Endothelial cell of umbilical vein (primary cell): ENCODE data around the gene TRPM1. TPM values are rescaled to one million over a fixed set of nuclear protein-coding genes. Genes with fewer than 3 reads are reported as not detected.

Experiments used
- BruUV-seq: library from RNA; stranded (reverse); fragments of 400-500 nt; replicated peaks from 2 replicates; lab custom pipeline; 2021; lab: Mats Ljungman, UMichigan
- CTCF ChIA-PET: fragments of 300-600, 350-600 bp; sonication (Branson Sonifier 250); formaldehyde crosslinking; loops from one replicate; lab custom pipeline; 2021; ENCODE audit warnings: antibody characterized with exemption, inconsistent platforms; lab: Charles Lee
- POLR2A ChIA-PET: fragments of 300-600, 350-600 bp; sonication (Branson Sonifier 250); formaldehyde crosslinking; loops from one replicate; lab custom pipeline; 2021; ENCODE audit warnings: antibody characterized with exemption, inconsistent platforms; lab: Charles Lee
- DNase-seq: peaks from one replicate; pipeline ENCODE4 v3.0.0-alpha.2; 2011; ENCODE audit warnings: low read depth, low spot score
- FAIRE-seq: peaks from 2 replicates; lab custom pipeline; 2011; peaks lifted over from hg19 to GRCh38; lab: Jason Lieb, UNC
- H2AFZ ChIP-seq: 2 replicates; pipeline ENCODE4 v1.6.0; 2012; ENCODE audit warnings: low read depth, low read length, control low read depth, inconsistent platforms
- H3K27ac ChIP-seq: 2 replicates; pipeline ENCODE4 v1.5.1; 2011; ENCODE audit warnings: low read depth, mild to moderate bottlenecking, control low read depth, low read length, moderate library complexity; ENCODE audit not compliant: insufficient read depth
- H3K27me3 ChIP-seq, 2 experiments: 2 replicates each; pipeline versions ENCODE4 v1.6.0 to v1.6.1; 2011; ENCODE audit warnings: low read length in 2 of 2, mixed read lengths in 1 of 2; ENCODE audit not compliant: control insufficient read depth in 2 of 2, insufficient read depth in 2 of 2
- H3K36me3 ChIP-seq, 2 experiments: 2 replicates in 1 of 2; 3 replicates in 1 of 2; pipeline ENCODE4 v1.5.1; 2011; ENCODE audit warnings: low read length in 2 of 2, mild to moderate bottlenecking in 1 of 2, moderate library complexity in 1 of 2; ENCODE audit not compliant: control insufficient read depth in 2 of 2, insufficient read depth in 2 of 2; ENCODE audit errors: extremely low read depth in 1 of 2
- H3K4me1 ChIP-seq: 3 replicates; pipeline ENCODE4 v1.5.1; 2011; ENCODE audit warnings: mild to moderate bottlenecking, low read length; ENCODE audit not compliant: control insufficient read depth, insufficient read depth; ENCODE audit errors: extremely low read depth
- H3K4me2 ChIP-seq: 2 replicates; pipeline ENCODE4 v1.6.1; 2011; ENCODE audit warnings: low read length, control low read depth, mixed read lengths; ENCODE audit not compliant: insufficient read depth
- H3K4me3 ChIP-seq, 3 experiments: fragments of 200-600 bp in 1 of 3; sonication (generic), shearing (Covaris generic) in 1 of 3; replicated peaks in 1 of 3; 2 replicates each; pipeline ENCODE4 v1.5.1; 2011 to 2016; ENCODE audit warnings: control low read depth in 3 of 3, low read length in 3 of 3, mild to moderate bottlenecking in 2 of 3, inconsistent platforms in 1 of 3, low read depth in 1 of 3, moderate library complexity in 1 of 3; ENCODE audit not compliant: insufficient read depth in 1 of 3
- H3K79me2 ChIP-seq: 2 replicates; pipeline ENCODE4 v1.6.0; 2012; ENCODE audit warnings: low read length, inconsistent platforms; ENCODE audit not compliant: control insufficient read depth, insufficient read depth
- H3K9ac ChIP-seq: replicated peaks from 2 replicates; pipeline ENCODE3; 2011; ENCODE audit warnings: low read length, control low read depth; ENCODE audit not compliant: insufficient read depth; ENCODE audit errors: extremely low read depth
- H3K9me1 ChIP-seq: replicated peaks from 3 replicates; pipeline ENCODE4 v1.6.0; 2011; ENCODE audit warnings: mild to moderate bottlenecking, low read length; ENCODE audit not compliant: control insufficient read depth, insufficient read depth; ENCODE audit errors: extremely low read depth
- H3K9me3 ChIP-seq: replicated peaks from 2 replicates; pipeline ENCODE4 v1.5.1; 2012; ENCODE audit warnings: low read length, inconsistent platforms; ENCODE audit not compliant: control insufficient read depth, insufficient read depth
- H4K20me1 ChIP-seq: replicated peaks from 2 replicates; pipeline ENCODE3; 2011; ENCODE audit warnings: mild to moderate bottlenecking, low read length; ENCODE audit not compliant: control insufficient read depth, insufficient read depth; ENCODE audit errors: extremely low read depth
- EZH2 ChIP-seq: IDR thresholded peaks from 2 replicates; pipeline ENCODE4 v1.6.1; 2012; ENCODE audit warnings: borderline replicate concordance, low read depth, mild to moderate bottlenecking, moderate library complexity, low read length, inconsistent platforms; ENCODE audit not compliant: severe bottlenecking
- FOS ChIP-seq: IDR thresholded peaks from 2 replicates; pipeline ENCODE4 v1.6.1; 2011; ENCODE audit warnings: mild to moderate bottlenecking, low read length, moderate library complexity, borderline replicate concordance; ENCODE audit not compliant: insufficient read depth
- GATA2 ChIP-seq: IDR thresholded peaks from 2 replicates; pipeline ENCODE4 v1.7.0; 2011; ENCODE audit warnings: low read depth, mild to moderate bottlenecking, moderate library complexity, mixed read lengths, low read length; ENCODE audit not compliant: insufficient read length, insufficient read depth
- JUN ChIP-seq: IDR thresholded peaks from 2 replicates; pipeline ENCODE4 v1.6.1; 2011; ENCODE audit warnings: borderline replicate concordance, low read depth; ENCODE audit not compliant: insufficient read length, insufficient read depth
- MAX ChIP-seq: IDR thresholded peaks from 2 replicates; pipeline ENCODE4 v1.6.1; 2011; ENCODE audit not compliant: insufficient read depth, insufficient read length
- MYC ChIP-seq: IDR thresholded peaks from one replicate; pipeline ENCODE4 v1.6.1; 2011; ENCODE audit warnings: mild to moderate bottlenecking, low read depth, low read length
- POLR2A ChIP-seq: IDR thresholded peaks from 2 replicates; pipeline ENCODE4 v1.6.1; 2012; ENCODE audit warnings: low read depth, mild to moderate bottlenecking, control low read depth, low read length
- POLR2AphosphoS5 ChIP-seq: IDR thresholded peaks from 2 replicates; pipeline ENCODE4 v1.6.1; 2012; ENCODE audit warnings: low read depth, mild to moderate bottlenecking, control low read depth, low read length, moderate library complexity; ENCODE audit not compliant: insufficient read depth
- dilution Hi-C: fragments of 300-500 bp; cut with MboI; formaldehyde crosslinking; loops from one replicate; pipeline ENCODE4 v1.15.0; 2019; ENCODE audit warnings: low sequenced_read_pairs; ENCODE audit not compliant: extremely low pct_ligation_motif_present
- intact Hi-C: fragments of 100-400 bp; cut with micrococcal nuclease; formaldehyde crosslinking; loops from one replicate; pipeline ENCODE4 v1.10.0; 2022
- polyA plus RNA-seq, 4 experiments: library from polyadenylated mRNA; depleted of rRNA in 3 of 4; stranded (reverse) in 3 of 4; unstranded in 1 of 4; fragments of >200 nt; gene quantifications; 2 replicates each; pipeline versions ENCODE4 v1.2.1 to v1.2.3, GENCODE V29; 2011 to 2012; ENCODE audit warnings: missing spikeins in 1 of 4
- total RNA-seq: library from RNA; stranded (reverse); gene quantifications from 2 replicates; pipeline ENCODE4 v1.2.3, GENCODE V29; 2021
- TF ChIP-seq, protein P1 (sequence below), 2 donors: IDR thresholded peaks; 1 replicate in 1 of 2; 2 replicates in 1 of 2; pipeline ENCODE4 v1.5.1; 2011; ENCODE audit warnings: low read length in 2 of 2, mild to moderate bottlenecking in 2 of 2, moderate library complexity in 2 of 2, control low read depth in 1 of 2, inconsistent platforms in 1 of 2, low read depth in 1 of 2; ENCODE audit not compliant: insufficient read depth in 1 of 2; ENCODE audit errors: extremely low read depth in 1 of 2

Gene TRPM1
- total and polyA plus RNA-seq, 2 donors (not counting 3 experiments of a cell fraction or from before 2014, with no cell fraction given): 0.19 TPM; not detected in 1

DNA sequence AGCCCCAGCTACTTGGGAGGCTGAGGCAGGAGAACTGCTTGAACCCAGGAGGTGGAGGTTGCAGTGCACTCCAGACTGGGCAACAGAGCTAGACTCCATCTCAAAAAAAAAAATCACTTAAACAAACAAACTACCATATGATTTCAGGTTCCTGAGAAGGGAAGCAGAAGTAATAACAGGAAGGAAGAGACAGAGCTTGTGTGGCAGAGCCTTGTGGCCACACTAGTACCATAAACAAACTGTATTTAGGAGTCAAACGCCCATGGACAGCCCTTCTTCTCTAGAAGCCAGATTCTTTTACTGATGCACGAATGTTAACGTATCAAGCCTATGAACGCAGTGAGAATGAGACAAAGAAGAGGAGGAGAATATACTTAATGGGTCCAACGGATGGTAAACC lies 122.1 kb downstream of the TRPM1 start:
- Histone ChIP-seq H3K4me3 (no peak overlapping the region), H3K27me3 (no peaks in the 10 kb centered on the region), H4K20me1 (peaks cover 3% of the 10 kb centered on the region), H2AFZ (no peak overlapping the region), H3K4me2 (no peak overlapping the region), H3K4me1 (peaks cover 18% of the 10 kb centered on the region), H3K9ac (no peak overlapping the region), H3K79me2 (peaks cover 81% of the 10 kb centered on the region), H3K27ac (no peak overlapping the region), H3K9me1 (no peaks in the 10 kb centered on the region), H3K9me3 (no peaks in the 10 kb centered on the region), H3K36me3 (peaks cover 15 to 30% of the 10 kb centered on the region in 2 experiments)
- FAIRE-seq (no peak), DNase-seq (no peak)
- intact Hi-C loops: no loop called here
- ChIA-PET POLR2A (no interaction called here), CTCF (interaction anchor here (13.6 kb wide), 1 partner anchor 149 kb away, joined by 175 read pairs; no protein-coding TSS in a partner anchor)
- TF ChIP-seq MYC: no peak
- no peak for TF ChIP-seq POLR2AphosphoS5
- no peak for TF ChIP-seq EZH2
- TF ChIP-seq JUN: no peak
- TF ChIP-seq GATA2: no peak
- no peak for TF ChIP-seq MAX
- no peak for TF ChIP-seq FOS
- TF ChIP-seq, protein P1, sequence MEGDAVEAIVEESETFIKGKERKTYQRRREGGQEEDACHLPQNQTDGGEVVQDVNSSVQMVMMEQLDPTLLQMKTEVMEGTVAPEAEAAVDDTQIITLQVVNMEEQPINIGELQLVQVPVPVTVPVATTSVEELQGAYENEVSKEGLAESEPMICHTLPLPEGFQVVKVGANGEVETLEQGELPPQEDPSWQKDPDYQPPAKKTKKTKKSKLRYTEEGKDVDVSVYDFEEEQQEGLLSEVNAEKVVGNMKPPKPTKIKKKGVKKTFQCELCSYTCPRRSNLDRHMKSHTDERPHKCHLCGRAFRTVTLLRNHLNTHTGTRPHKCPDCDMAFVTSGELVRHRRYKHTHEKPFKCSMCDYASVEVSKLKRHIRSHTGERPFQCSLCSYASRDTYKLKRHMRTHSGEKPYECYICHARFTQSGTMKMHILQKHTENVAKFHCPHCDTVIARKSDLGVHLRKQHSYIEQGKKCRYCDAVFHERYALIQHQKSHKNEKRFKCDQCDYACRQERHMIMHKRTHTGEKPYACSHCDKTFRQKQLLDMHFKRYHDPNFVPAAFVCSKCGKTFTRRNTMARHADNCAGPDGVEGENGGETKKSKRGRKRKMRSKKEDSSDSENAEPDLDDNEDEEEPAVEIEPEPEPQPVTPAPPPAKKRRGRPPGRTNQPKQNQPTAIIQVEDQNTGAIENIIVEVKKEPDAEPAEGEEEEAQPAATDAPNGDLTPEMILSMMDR (IDR thresholded peaks at IDR 0.05; ENCODE audit: extremely low read depth in 1 of 2, insufficient read depth in 1 of 2, low read depth in 1 of 2, low read length in 2 of 2): no peak
- TF ChIP-seq POLR2A: no peak
- dilution Hi-C loops: no loop called here
- no TSS peak for BruUV-seq
